Panc1 (cell line): ENCODE measurements around the gene EFNA1. TPM values are rescaled to one million over a fixed set of nuclear protein-coding genes. Genes with fewer than 3 reads are reported as not detected.

Experiments used
- ATAC-seq: fragments of 200-7000 bp; cut with Tn5 transposase; 2 replicates; pipeline ENCODE4 v1.9.1; 2020; ENCODE audit warnings: mild to moderate bottlenecking, moderate library complexity
- BruUV-seq: library from RNA; stranded (reverse); fragments of 400-500 nt; replicated peaks from 2 replicates; lab custom pipeline; 2021; lab: Mats Ljungman, UMichigan
- CTCF ChIA-PET: fragments of 300-600 bp; sonication (Branson Sonifier 250); formaldehyde crosslinking; loops from one replicate; lab custom pipeline; 2022; ENCODE audit warnings: antibody characterized with exemption; lab: Charles Lee
- POLR2A ChIA-PET: fragments of 300-600 bp; sonication (Branson Sonifier 250); formaldehyde crosslinking; loops from one replicate; lab custom pipeline; 2022; ENCODE audit warnings: antibody characterized with exemption; lab: Charles Lee
- DNase-seq: peaks from one replicate; pipeline ENCODE4 v3.0.0-alpha.2; 2010; ENCODE audit warnings: low read depth, low spot score
- H3K27ac ChIP-seq: 2 replicates; pipeline ENCODE4 v1.5.1; 2011; ENCODE audit warnings: mild to moderate bottlenecking, low read length, inconsistent platforms
- H3K27me3 ChIP-seq: fragments of 200-500 bp; sonication (Bioruptor generic); 2 replicates; pipeline ENCODE4 v1.6.0; 2014; ENCODE audit warnings: low read length, inconsistent platforms; ENCODE audit not compliant: control insufficient read depth, insufficient read depth
- H3K36me3 ChIP-seq: fragments of 200-500 bp; sonication (Bioruptor generic); 2 replicates; pipeline ENCODE4 v1.5.1; 2014; ENCODE audit warnings: inconsistent platforms, mild to moderate bottlenecking, low read length, moderate library complexity; ENCODE audit not compliant: control insufficient read depth, insufficient read depth
- H3K4me1 ChIP-seq: 2 replicates; pipeline ENCODE4 v1.5.1; 2011; ENCODE audit warnings: inconsistent platforms, mild to moderate bottlenecking, low read length, moderate library complexity; ENCODE audit not compliant: control insufficient read depth, insufficient read depth
- H3K4me3 ChIP-seq, 2 experiments: 2 replicates each; pipeline ENCODE4 v1.5.1; 2011 to 2012; ENCODE audit warnings: low read depth in 2 of 2, low read length in 2 of 2, mild to moderate bottlenecking in 2 of 2, inconsistent platforms in 1 of 2, moderate library complexity in 1 of 2
- H3K9me3 ChIP-seq: fragments of 200-500 bp; sonication (Bioruptor generic); 2 replicates; pipeline ENCODE4 v1.5.1; 2014; ENCODE audit warnings: low read depth, mild to moderate bottlenecking, inconsistent platforms, low read length, moderate library complexity; ENCODE audit not compliant: control insufficient read depth, insufficient read depth
- CTCF ChIP-seq: fragments of 450-650 bp; IDR thresholded peaks from 2 replicates; pipeline ENCODE4 v1.5.1; 2017; ENCODE audit warnings: mild to moderate bottlenecking
- POLR2AphosphoS5 ChIP-seq: IDR thresholded peaks from 2 replicates; pipeline ENCODE4 v1.6.1; 2012; ENCODE audit warnings: mild to moderate bottlenecking, low read depth, low read length, moderate library complexity
- REST ChIP-seq, 2 experiments: IDR thresholded peaks; 2 replicates each; pipeline ENCODE4 v1.6.1; 2011 to 2012; ENCODE audit warnings: low read depth in 2 of 2, control low read depth in 1 of 2, low read length in 1 of 2, mild to moderate bottlenecking in 1 of 2, moderate library complexity in 1 of 2; ENCODE audit not compliant: insufficient read depth in 1 of 2
- SIN3A ChIP-seq: IDR thresholded peaks from 2 replicates; pipeline ENCODE4 v1.6.1; 2012; ENCODE audit warnings: low read depth, mild to moderate bottlenecking, low read length, moderate library complexity, borderline replicate concordance; ENCODE audit not compliant: insufficient read depth
- TCF7L2 ChIP-seq: IDR thresholded peaks from 2 replicates; pipeline ENCODE4 v1.6.1; 2011; ENCODE audit warnings: mild to moderate bottlenecking, low read depth, low read length, inconsistent platforms
- in situ Hi-C: cut with HindIII; loops from 2 replicates; pipeline ENCODE4 v1.10.0; 2016; ENCODE audit warnings: low sequenced_read_pairs, low pct_unique_long_range_greater_than_20kb
- intact Hi-C: fragments of 100-400 bp; cut with micrococcal nuclease; formaldehyde crosslinking; loops from one replicate; pipeline ENCODE4 v1.10.0; 2022; ENCODE audit not compliant: unreplicated experiment
- total RNA-seq: library from RNA; stranded (reverse); gene quantifications from one replicate; pipeline ENCODE4 v1.2.1, GENCODE V29; 2021; ENCODE audit not compliant: unreplicated experiment

EFNA1 gene
- total RNA-seq, 1 experiment from 2014 or later = 23.8 TPM

- Histone ChIP-seq H3K4me1 (no peaks in the 10 kb centered on the region), H3K27me3 (no peaks in the 10 kb centered on the region), H3K27ac (no peak overlapping the region), H3K9me3 (no peaks in the 10 kb centered on the region), H3K36me3 (no peaks in the 10 kb centered on the region), H3K4me3 (no peak overlapping the region)
- TF ChIP-seq CTCF (no peak), TCF7L2 (no peak), POLR2AphosphoS5 (no peak), SIN3A (no peak), REST (IDR thresholded peaks at IDR 0.05; ENCODE audit: insufficient read depth in 1 of 2, low read depth in 2 of 2, low read length in 1 of 2) (no peak)
- no peak for ATAC-seq
- BruUV-seq = no TSS peak
- DNase-seq = no peak
- POLR2A ChIA-PET = no interaction called here
- in situ Hi-C loops (no loop called here), intact Hi-C loops (no loop called here)
- CTCF ChIA-PET = no interaction called here
These were observed 14.2 kb upstream of the EFNA1 start for GRCh38 chr1:155113450-155113980.

- intact Hi-C loops (no loop called here), in situ Hi-C loops (no loop called here)
- Histone ChIP-seq H3K9me3 (no peaks in the 10 kb centered on the region), H3K4me3 (no peak overlapping the region), H3K27ac (no peak overlapping the region), H3K36me3 (no peaks in the 10 kb centered on the region), H3K27me3 (no peaks in the 10 kb centered on the region), H3K4me1 (no peaks in the 10 kb centered on the region)
- TF ChIP-seq POLR2AphosphoS5 = no peak
- no peak for TF ChIP-seq SIN3A
- TF ChIP-seq REST (IDR thresholded peaks at IDR 0.05; ENCODE audit: insufficient read depth in 1 of 2, low read depth in 2 of 2, low read length in 1 of 2) = no peak
- TF ChIP-seq TCF7L2 = no peak
- TF ChIP-seq CTCF = no peak
- ChIA-PET CTCF (interaction anchor here (0.6 to 1.4 kb wide), 4 partner anchors 8 to 57 kb away, joined by 3 to 7 read pairs (median 4); partner anchors contain the start of gene KRTCAP2), POLR2A (no interaction called here)
- DNase-seq (no peak), ATAC-seq (no peak)
- BruUV-seq = no TSS peak
These were observed 11.4 kb upstream of the EFNA1 start for GRCh38 chr1:155116113-155116764.
